ENCODE results near the gene PLXND1. TPM values are rescaled to one million over a fixed set of nuclear protein-coding genes. Genes with fewer than 3 reads are reported as not detected.
"Not testable (repeated sequence)": the region's sequence is repeated elsewhere in the genome, so short reads cannot be mapped to it uniquely, and the experiment has no call there.

The PLXND1 gene
- total and polyA plus RNA-seq, 5 experiments from 2014 or later = 0.25 to 11.3 (median 1.2) TPM

DNA sequence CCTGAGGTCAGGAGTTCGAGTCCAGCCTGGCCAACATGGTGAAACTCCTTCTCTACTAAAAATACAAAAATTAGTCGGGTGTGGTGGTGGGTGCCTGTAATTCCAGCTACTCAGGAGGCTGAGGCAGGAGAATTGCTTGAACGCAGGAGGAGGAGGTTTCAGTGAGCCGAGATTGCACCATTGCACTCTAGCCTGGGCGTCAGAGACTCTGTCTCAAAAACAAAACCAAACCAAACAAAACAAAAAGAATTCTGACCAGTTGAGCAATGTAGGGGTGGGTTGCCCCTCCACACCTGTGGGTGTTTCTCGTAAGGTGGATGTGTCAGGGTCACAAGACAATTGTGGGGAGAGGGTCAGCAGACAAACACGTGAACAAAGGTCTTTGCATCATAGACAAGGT, 34.5 kb upstream of the PLXND1 start:
- ATAC-seq, H3K4me1 Mint-ChIP-seq, H3K27me3 Mint-ChIP-seq, H3K4me3 Mint-ChIP-seq, H3K36me3 Mint-ChIP-seq, DNase-seq, H3K9me3 Mint-ChIP-seq: not testable (repeated sequence)
- peak overlapping the region in 2 of 10 donors; percentile 37 to 52 for H3K27ac Mint-ChIP-seq
- POLR2A ChIA-PET = interaction anchor here (0.7 kb wide), 1 partner anchor 307 kb away, joined by 3 read pairs; no protein-coding TSS in a partner anchor

DNA sequence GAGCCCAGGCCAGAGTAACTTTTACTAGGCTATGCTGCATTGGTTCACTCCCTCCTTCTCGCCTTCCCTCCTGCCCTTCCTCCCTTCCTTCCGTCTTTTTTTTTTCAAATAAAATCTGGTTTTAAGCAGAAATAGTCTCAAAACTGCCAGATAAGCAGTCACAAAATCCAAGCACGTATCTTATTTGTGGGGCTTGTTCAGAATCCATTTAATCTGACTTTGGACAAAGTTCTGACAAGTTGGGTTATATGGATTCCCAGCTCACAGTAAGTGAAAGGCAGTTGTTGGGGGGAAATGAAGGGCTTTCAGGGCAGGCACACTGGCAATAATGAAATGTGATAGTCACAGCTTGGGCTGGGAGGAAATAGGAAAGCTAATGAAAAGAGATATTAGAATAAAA, 32.0 kb upstream of the PLXND1 start:
- ATAC-seq (no peak), DNase-seq (no peak)
- Mint-ChIP-seq H3K36me3 (no peaks in the 10 kb centered on the region), H3K27me3 (no peaks in the 10 kb centered on the region), H3K9me3 (peaks cover 0 to 6% (median 0%) of the 10 kb centered on the region in 9 donors), H3K4me1 (peaks cover 0 to 4% (median 0%) of the 10 kb centered on the region in 4 donors), H3K27ac (no peak overlapping the region), H3K4me3 (no peak overlapping the region)
- POLR2A ChIA-PET = no interaction called here

DNA sequence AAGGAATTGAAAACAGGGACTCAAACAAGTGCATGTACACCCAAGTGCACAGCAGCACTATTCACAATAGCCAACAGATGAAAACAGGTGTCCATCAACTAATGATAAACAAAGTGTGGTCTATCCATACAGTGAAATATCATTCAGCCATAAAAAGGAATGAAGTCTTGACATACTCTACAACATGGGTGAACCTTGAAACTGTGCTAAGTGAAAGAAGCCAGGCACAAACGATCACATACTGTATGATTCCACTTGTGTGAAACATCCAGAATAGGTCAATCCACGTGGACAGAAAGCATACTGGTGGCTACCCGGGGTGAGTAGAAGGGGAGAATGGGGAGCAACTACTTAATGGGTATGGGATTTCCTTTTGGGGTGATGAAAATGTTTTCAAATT, 29.6 kb upstream of the PLXND1 start:
- H3K4me3 Mint-ChIP-seq = no peak overlapping the region
- no peaks in the 10 kb centered on the region for H3K27me3 Mint-ChIP-seq
- DNase-seq (no peak), ATAC-seq (no peak)
- H3K36me3 Mint-ChIP-seq = no peaks in the 10 kb centered on the region
- H3K4me1 Mint-ChIP-seq = peaks cover 0 to 5% (median under 1%) of the 10 kb centered on the region in 4 donors
- no peak overlapping the region for H3K27ac Mint-ChIP-seq
- H3K9me3 Mint-ChIP-seq = peaks cover 0 to 6% (median 0%) of the 10 kb centered on the region in 9 donors
- POLR2A ChIA-PET = no interaction called here

DNA sequence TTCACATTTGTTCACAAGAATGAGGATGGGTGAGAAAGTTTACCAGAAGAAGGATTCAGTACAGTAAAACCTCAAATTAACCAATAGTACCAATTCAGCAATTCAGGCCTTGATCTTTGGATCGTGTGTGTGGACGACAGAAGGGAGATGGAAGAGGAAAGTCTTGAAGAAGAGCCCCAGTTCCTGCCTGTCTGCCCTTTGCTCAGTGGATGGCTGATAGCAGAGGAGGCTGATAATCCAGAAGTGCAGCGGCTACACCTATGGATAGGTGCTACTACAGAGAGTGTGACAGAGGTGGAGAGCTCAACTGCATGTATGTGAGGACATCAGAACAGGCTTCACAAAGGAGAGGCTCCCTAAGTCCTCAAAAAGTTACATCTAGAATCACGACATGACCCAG, 29.2 kb upstream of the PLXND1 start:
- no peak for ATAC-seq
- Mint-ChIP-seq H3K9me3 (peaks cover 0 to 6% (median 0%) of the 10 kb centered on the region in 9 donors), H3K27me3 (no peaks in the 10 kb centered on the region), H3K4me1 (peaks cover 0 to 5% (median under 1%) of the 10 kb centered on the region in 4 donors), H3K4me3 (no peak overlapping the region), H3K36me3 (no peaks in the 10 kb centered on the region), H3K27ac (no peak overlapping the region)
- DNase-seq = no peak
- POLR2A ChIA-PET = no interaction called here

DNA sequence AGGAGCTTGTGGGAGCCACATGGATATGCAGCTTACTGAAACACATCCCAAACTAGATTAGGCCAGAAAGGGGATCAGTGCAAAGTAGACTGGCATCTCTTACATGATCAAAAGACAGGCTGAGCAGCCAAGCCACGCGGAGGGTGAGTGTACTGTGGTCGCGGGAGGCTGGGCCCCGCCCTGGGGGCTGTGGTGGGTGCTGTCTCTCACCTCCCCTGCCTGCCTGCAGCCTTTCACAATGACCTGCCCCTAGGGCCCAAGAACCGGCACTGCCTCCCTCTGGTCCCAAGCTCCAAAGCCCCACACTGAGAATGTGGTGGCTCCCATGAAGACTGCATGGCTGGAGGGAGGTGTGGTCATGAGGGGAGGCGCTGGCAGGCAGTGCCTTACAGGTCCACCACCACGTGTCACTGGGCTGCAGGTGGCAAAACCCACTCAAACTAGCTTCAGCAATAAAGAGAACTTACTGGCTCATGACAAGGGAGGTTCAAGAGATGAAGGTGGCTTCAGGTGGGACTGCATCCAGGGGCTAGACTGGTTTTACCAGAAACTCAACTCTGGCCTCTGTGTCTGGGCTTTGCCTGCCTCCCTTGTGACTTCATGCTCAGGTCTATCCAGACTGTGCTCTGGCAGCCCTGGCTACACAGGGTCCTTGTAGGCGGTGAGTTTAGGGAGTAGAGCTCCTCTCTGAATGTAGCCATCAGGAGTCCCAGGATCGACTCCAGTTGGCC, 27.4 kb upstream of the PLXND1 start:
- Mint-ChIP-seq H3K36me3 (no peaks in the 10 kb centered on the region), H3K27me3 (no peaks in the 10 kb centered on the region), H3K27ac (peak overlapping the region in 1 of 10 donors; percentile 53), H3K4me3 (no peak overlapping the region), H3K9me3 (peaks cover 0 to 6% (median 0%) of the 10 kb centered on the region in 9 donors), H3K4me1 (peaks cover 0 to 5% (median under 1%) of the 10 kb centered on the region in 4 donors)
- POLR2A ChIA-PET = no interaction called here
- DNase-seq (no peak), ATAC-seq (no peak)

DNA sequence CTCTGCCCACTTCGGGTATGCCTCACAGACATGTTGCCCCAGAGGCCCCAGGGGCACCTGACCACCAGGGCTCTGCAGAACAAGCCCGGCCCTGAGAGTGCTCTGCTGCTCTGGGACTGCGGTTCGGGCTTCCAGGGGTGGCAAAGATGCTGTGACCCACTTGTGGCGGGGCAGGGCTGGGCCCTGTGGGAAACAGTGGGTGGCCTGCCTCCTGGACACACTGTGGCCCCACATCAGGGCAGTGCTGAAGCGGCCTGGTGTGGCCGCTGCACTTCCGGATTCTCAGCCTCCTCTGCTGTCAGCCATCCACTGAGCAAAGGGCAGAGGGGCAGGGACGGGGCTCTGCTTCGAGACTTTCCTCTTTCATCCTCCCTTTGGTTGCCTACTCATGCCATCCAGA, 26.5 kb upstream of the PLXND1 start:
- POLR2A ChIA-PET = no interaction called here
- DNase-seq (no peak), ATAC-seq (no peak)
- Mint-ChIP-seq H3K36me3 (no peaks in the 10 kb centered on the region), H3K27me3 (no peaks in the 10 kb centered on the region), H3K9me3 (peaks cover 0 to 6% (median 0%) of the 10 kb centered on the region in 9 donors), H3K27ac (no peak overlapping the region), H3K4me1 (peaks cover 3 to 5% (median 4%) of the 10 kb centered on the region in 4 donors), H3K4me3 (no peak overlapping the region)

DNA sequence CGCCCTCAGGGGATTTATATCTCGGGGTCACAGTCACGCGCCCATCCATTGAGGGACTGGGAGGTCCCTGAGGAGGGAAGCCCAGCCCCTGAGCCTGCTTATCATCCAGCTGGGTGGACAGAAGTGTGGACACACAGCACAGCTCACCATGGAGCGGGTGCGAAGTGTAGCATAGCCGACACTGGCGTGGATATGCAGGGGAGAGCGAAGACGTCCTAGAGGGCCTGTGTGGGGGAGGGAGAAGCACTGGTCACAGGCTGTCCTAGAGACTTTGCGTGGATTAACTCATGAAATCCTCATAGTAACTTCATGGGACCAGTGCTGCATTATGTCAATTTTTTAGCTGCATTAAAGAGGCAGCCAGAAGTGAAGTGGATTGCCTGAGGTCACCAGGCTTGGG, 26.1 kb upstream of the PLXND1 start:
- peaks cover 0 to 6% (median 0%) of the 10 kb centered on the region in 9 donors for H3K9me3 Mint-ChIP-seq
- peak overlapping the region in 1 of 10 donors; percentile 35 for H3K27ac Mint-ChIP-seq
- no peak overlapping the region for H3K4me3 Mint-ChIP-seq
- peaks cover 5 to 9% (median 8%) of the 10 kb centered on the region in 4 donors for H3K4me1 Mint-ChIP-seq
- POLR2A ChIA-PET = no interaction called here
- no peak for ATAC-seq
- H3K36me3 Mint-ChIP-seq = no peaks in the 10 kb centered on the region
- H3K27me3 Mint-ChIP-seq = no peaks in the 10 kb centered on the region
- no peak for DNase-seq

DNA sequence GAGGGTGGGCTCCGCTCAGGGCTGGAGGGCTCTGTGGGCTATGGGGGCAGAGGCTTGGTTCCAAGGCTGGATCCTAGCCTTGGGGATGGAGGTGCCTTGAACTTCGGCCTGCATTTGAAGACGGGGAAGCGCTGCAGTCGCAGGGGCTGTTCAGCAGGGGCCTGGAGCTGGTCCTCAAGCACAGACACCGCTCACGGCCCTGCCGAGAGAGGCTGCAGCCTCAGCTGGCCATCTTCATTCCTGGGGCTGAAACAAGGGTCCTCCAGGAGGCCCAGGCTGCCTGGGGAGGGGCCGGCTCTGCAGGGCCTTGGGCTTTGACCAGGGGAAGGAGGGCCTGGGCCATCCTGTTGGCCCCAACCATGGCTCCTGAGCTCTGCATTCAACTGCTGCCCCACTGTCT, 25.6 kb upstream of the PLXND1 start:
- Mint-ChIP-seq H3K27me3 (no peaks in the 10 kb centered on the region), H3K36me3 (no peaks in the 10 kb centered on the region), H3K4me3 (no peak overlapping the region), H3K9me3 (peaks cover 0 to 6% (median 0%) of the 10 kb centered on the region in 9 donors), H3K4me1 (peaks cover 7 to 14% (median 10%) of the 10 kb centered on the region in 4 donors), H3K27ac (peak overlapping the region in 1 of 10 donors; percentile 35)
- POLR2A ChIA-PET = no interaction called here
- ATAC-seq (no peak), DNase-seq (no peak)

DNA sequence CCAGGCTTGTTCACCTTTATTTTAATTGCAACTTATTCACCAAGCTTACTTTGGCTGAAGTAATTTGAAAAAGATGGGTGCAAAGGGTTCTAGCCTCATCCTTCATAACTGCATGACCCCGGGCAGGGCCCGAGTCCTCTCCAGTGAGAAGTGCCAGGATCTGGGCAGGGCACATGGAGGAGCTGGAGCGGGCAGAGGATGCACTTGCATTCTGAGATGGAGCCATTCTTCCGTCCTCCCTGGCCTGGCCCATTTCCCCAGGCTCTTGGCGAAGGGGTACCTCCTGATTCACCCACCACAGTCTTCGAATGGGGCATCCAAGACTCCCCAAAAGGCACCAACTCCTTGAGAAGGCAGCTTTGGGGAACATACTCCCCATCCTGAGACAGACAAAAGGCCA, 22.5 kb upstream of the PLXND1 start:
- no peaks in the 10 kb centered on the region for H3K9me3 Mint-ChIP-seq
- peak overlapping the region in 1 of 10 donors; percentile 61 for H3K27ac Mint-ChIP-seq
- H3K4me3 Mint-ChIP-seq = peak overlapping the region in 3 of 10 donors; percentile 15 to 53 (median 26)
- no peaks in the 10 kb centered on the region for H3K27me3 Mint-ChIP-seq
- DNase-seq (no peak), ATAC-seq (no peak)
- H3K36me3 Mint-ChIP-seq = no peaks in the 10 kb centered on the region
- POLR2A ChIA-PET = no interaction called here
- peaks cover 4 to 23% (median 15%) of the 10 kb centered on the region in 4 donors for H3K4me1 Mint-ChIP-seq

DNA sequence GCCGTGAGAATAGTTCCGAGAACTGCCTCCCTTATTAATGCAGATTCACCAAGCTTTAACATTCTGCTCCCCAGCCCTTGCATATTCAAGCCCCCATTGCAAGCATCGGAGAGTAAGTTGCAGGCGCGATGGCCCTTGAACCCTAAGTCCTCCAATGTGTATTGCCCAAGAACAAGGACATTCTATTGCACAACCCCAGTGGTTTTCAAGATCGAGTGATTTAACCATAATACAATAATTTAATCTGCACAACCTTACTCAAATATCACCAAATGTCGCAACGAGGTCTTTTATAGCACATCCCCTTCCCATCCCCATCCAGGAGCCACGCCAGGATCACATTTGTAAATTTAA, 21.7 kb upstream of the PLXND1 start:
- Mint-ChIP-seq H3K9me3 (no peaks in the 10 kb centered on the region), H3K27ac (peak overlapping the region; percentile 39 to 93 (median 76)), H3K4me1 (peaks cover 2 to 23% (median 14%) of the 10 kb centered on the region in 4 donors), H3K4me3 (peak overlapping the region; percentile 87 to 92 (median 89)), H3K36me3 (no peaks in the 10 kb centered on the region), H3K27me3 (no peaks in the 10 kb centered on the region)
- DNase-seq (no peak), ATAC-seq (no peak)
- POLR2A ChIA-PET = interaction anchor here (0.9 to 2.0 kb wide), 4 partner anchors 51 to 201 kb away, joined by 3 to 7 read pairs (median 4); no protein-coding TSS in a partner anchor

DNA sequence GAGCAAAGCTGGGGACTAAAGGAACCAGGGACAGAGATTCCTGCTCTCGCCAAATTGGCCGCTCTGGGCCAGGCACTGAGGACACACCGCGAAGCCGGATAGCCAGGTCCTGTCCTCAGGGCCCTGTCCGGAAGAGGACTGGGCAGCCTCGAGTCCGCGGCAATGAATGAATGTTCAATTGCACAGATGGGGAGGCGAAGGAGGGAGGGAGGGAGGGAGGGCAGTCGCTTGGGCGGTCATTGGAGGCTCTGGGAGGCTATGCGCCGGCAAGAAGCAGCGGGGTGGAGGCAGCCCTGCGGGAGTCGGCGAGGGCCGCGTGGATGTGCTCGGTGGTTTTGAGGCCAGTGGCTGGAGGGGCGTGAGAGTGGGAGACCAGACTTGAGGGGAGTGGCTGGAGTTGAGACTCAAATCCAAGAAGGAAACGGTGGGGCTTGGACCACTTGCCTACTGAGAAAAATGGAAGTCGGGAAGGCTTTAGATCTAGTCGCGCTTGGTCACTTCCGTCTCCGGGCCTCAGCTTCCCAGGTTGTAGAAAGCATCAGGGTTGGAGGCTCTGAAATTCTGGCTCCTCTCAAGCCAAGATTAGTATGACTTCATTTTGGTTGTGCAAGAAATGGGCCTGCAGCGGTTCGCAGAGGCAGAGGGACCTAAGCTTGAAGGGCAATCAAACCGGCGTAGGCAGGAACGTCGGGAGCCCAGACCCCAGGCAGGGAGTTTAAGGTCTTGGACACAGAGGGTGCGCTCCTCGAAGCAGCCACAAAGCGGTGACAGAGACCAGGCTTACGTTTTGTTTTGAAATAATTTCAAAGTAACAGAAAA, 21.1 kb upstream of the PLXND1 start:
- peak; percentile 80 to 81 for ATAC-seq

DNA sequence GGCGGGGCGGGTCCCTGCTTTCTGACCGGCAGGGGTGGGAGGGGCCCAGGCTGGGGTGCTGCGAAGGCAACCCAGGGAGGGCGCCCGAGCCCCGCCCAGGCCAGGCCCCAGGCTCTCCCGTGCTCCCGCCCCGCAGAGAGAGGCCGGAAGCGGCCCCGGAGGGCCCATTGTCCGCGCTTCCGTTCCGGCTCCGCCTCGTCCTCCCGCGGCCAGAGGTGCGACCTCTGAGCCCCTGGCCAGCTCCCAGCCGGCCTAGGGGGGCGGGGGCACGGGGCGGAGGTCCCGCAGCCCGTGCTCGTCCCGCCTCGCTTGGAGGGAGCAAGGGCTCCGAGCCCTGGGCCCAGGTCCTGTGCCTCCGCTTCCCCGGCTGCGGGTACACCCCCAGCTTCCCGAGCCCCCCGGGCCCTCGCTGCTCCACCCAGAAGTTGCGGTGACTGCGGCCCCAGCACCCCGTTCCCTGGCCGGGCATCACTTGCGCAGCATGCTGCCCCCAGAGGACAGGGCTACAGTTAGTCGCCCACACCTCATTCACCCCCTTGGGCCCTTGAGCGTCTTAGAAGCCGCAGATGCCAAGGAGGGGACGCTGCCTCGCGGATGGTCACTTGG, 20.4 kb upstream of the PLXND1 start:
- Mint-ChIP-seq H3K4me1 (peaks cover 2 to 23% (median 14%) of the 10 kb centered on the region in 4 donors), H3K27me3 (no peaks in the 10 kb centered on the region), H3K36me3 (no peaks in the 10 kb centered on the region), H3K4me3 (peak overlapping the region; percentile 87 to 92 (median 89)), H3K9me3 (no peaks in the 10 kb centered on the region), H3K27ac (peak overlapping the region; percentile 50 to 93 (median 76))
- DNase-seq (peak in 8 of 10 donors; percentile 23 to 67 (median 44)), ATAC-seq (peak; percentile 69 to 76)
- POLR2A ChIA-PET = interaction anchor here (0.9 to 2.0 kb wide), 2 partner anchors 50 to 267 kb away, joined by 5 to 7 read pairs; partner anchors contain the start of gene TMCC1

More for the DNA sequence above, 21.1 kb upstream of the PLXND1 start:
- H3K4me1 Mint-ChIP-seq = peaks cover 2 to 23% (median 14%) of the 10 kb centered on the region in 4 donors
- no peaks in the 10 kb centered on the region for H3K36me3 Mint-ChIP-seq
- H3K27me3 Mint-ChIP-seq = no peaks in the 10 kb centered on the region
- H3K27ac Mint-ChIP-seq = peak overlapping the region; percentile 50 to 93 (median 76)
- no peaks in the 10 kb centered on the region for H3K9me3 Mint-ChIP-seq
- peak overlapping the region; percentile 87 to 92 (median 89) for H3K4me3 Mint-ChIP-seq
- DNase-seq = peak; percentile 49 to 82 (median 67)
- POLR2A ChIA-PET = interaction anchor here (0.9 to 2.0 kb wide), 5 partner anchors 51 to 266 kb away, joined by 3 to 7 read pairs (median 5); partner anchors contain the start of gene TMCC1
